ENCODE results near the gene SBF1.
"Not testable (repeated sequence)": the region's sequence is repeated elsewhere in the genome, so short reads cannot be mapped to it uniquely, and the experiment has no call there.

SBF1 gene, protein sequence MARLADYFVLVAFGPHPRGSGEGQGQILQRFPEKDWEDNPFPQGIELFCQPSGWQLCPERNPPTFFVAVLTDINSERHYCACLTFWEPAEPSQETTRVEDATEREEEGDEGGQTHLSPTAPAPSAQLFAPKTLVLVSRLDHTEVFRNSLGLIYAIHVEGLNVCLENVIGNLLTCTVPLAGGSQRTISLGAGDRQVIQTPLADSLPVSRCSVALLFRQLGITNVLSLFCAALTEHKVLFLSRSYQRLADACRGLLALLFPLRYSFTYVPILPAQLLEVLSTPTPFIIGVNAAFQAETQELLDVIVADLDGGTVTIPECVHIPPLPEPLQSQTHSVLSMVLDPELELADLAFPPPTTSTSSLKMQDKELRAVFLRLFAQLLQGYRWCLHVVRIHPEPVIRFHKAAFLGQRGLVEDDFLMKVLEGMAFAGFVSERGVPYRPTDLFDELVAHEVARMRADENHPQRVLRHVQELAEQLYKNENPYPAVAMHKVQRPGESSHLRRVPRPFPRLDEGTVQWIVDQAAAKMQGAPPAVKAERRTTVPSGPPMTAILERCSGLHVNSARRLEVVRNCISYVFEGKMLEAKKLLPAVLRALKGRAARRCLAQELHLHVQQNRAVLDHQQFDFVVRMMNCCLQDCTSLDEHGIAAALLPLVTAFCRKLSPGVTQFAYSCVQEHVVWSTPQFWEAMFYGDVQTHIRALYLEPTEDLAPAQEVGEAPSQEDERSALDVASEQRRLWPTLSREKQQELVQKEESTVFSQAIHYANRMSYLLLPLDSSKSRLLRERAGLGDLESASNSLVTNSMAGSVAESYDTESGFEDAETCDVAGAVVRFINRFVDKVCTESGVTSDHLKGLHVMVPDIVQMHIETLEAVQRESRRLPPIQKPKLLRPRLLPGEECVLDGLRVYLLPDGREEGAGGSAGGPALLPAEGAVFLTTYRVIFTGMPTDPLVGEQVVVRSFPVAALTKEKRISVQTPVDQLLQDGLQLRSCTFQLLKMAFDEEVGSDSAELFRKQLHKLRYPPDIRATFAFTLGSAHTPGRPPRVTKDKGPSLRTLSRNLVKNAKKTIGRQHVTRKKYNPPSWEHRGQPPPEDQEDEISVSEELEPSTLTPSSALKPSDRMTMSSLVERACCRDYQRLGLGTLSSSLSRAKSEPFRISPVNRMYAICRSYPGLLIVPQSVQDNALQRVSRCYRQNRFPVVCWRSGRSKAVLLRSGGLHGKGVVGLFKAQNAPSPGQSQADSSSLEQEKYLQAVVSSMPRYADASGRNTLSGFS (N-terminal part only)

GRCh38 chr22:50474710-50475651 is at the start of gene SBF1:
SBF1 (minus strand) TSS chr22:50475035; CDS start chr22:50474840, 195 bp downstream.
- DNase-seq (ENCODE audit: low read depth in 2 of 2) = peak; percentile 82 to 85

GRCh38 chr22:50523806-50524675 is 49.2 kb upstream of the SBF1 start:
- no peak for DNase-seq (ENCODE audit: low read depth in 2 of 2)

- no peak for DNase-seq (ENCODE audit: low read depth in 2 of 2)
Measured at GRCh38 chr22:50523458-50523805, 48.6 kb upstream of the SBF1 start.

DNA sequence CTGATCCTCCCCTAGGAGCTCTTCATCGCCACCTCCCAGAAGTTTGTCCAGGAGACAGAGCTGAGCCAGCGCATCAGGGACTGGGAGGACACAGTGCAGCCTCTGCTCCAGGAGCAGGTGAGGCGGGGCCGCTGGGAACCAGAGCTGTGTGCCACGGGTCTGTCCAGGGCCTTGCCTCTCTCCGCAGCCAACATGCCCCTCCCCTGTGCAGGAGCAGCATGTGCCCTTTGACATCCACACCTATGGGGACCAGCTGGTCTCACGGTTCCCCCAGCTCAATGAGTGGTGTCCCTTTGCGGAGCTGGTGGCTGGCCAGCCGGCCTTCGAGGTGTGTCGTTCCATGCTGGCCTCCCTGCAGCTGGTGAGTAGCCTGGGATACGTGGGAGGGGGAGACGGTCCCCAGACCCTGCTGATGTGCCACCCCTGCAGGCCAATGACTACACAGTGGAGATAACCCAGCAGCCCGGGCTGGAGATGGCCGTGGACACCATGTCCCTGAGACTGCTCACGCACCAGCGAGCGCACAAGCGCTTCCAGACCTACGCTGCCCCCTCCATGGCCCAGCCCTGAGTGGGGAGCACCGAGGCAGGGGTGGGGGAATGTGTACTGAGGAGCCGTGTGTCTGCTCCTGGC is 48.1 kb upstream of the SBF1 start:
- no peak for DNase-seq (ENCODE audit: low read depth in 2 of 2)

DNA sequence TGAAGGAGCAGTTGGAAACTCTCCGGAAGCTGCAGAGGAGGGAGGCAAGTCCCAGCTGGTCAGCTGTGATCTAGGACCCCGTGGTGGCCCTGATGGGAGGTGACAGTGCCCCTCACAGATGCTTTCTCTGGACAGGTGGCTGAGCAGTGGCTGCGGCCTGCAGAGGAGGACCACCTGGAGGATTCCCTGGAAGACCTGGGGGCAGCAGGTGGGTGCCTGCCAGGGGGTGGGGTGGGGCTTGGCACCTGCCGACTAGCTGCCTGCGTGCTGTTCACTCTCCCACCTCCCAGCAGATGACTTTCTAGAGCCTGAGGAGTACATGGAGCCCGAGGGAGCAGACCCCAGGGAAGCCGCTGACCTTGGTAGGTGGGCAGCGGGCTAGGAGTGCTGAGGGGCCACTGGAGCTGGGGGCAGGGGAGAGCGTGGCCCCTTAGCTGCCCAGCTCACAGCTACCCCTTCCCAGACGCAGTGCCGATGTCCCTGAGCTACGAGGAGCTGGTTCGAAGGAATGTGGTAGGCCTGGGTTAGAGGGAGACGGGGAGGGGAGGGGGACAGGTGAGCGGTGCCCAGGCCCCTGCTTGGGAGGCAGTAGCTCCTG is 47.5 kb upstream of the SBF1 start:
- DNase-seq (ENCODE audit: low read depth in 2 of 2) = no peak

DNA sequence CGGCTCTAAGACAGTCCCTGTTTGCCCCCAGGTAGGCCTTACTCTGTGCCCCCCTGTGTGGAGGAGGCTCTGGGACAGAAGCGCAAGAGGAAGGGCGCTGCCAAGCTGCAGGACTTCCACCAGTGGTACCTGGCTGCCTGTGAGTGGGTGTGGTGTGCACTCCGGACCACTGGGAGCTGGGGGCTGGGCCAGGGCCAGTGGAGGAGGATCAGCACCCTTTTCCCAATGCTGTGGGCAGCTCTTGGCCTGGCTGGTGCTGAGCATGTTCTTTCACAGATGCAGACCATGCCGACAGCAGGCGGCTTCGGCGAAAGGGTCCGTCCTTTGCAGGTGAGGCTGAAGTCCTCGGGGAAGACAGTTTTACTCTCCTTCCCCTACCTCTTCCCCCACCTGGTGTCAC is 46.9 kb upstream of the SBF1 start:
- DNase-seq (ENCODE audit: low read depth in 2 of 2) = no peak

DNA sequence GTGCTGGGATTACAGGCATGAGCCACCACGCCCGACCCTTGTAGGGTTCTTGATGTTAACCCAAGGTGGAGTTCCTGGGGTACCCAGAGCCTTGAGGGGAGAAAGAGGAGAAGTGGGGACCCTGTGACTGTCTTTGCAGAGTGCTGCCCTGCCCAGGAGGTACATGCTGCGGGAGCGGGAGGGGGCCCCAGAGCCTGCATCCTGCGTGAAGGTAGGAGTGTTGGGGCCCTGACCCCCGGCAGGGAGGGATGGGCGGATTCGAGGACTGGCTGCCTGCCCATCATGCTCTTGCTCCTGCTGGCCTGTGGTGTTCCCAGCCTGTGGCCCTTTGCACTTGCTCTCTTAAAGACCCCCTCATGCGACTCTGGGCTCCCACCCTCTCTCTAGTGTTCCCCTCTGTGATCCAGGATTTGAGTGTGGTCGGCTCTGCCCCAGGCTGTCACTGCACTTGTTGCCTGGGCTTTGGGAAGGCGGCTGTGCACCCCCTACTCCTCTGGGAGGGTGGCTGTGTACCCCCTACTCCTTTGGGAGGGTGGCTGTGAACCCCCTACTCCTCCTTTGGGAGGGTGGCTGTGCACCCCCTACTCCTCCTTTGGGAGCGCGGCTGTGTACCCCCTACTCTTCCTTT is 46.1 kb upstream of the SBF1 start:
- DNase-seq (ENCODE audit: low read depth in 2 of 2) = no peak

DNA sequence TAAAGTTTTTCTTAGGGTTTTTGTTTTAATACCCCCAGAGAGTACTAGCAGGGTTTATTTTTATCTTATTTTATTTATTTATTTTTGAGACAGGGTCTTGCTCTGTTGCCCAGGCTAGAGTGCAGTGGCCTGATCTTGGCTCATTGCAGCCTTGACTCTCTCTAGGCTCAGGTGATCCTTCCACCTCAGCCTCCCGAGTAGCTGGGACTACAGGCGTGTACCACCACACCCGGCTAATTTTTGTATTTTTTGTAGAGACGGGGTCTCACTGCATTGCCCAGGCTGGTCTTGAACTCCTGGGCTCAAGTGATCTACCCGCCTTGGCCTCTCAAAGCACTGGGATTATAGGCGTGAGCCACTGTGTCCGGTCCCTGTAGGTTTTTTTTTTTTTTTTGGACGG is 45.3 kb upstream of the SBF1 start:
- DNase-seq (ENCODE audit: low read depth in 2 of 2) = not testable (repeated sequence)

DNA sequence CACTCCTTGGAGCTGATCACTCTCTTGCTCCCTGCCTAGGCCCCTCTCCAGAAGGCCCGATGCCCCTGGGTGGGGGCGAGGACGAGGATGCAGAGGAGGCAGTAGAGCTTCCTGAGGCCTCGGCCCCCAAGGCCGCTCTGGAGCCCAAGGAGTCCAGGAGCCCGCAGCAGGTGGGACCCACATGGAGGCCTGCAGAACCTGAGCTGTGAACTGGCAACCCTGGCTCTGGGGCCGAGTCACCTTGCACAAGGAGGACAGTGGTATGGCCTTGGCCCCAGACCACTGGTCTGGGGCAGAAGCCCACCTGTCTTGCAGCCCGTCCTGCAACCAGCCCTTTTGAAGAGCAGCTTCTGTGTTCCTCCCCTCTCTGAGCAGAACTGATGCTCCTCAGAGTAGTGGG is 44.3 kb upstream of the SBF1 start:
- no peak for DNase-seq (ENCODE audit: low read depth in 2 of 2)

DNA sequence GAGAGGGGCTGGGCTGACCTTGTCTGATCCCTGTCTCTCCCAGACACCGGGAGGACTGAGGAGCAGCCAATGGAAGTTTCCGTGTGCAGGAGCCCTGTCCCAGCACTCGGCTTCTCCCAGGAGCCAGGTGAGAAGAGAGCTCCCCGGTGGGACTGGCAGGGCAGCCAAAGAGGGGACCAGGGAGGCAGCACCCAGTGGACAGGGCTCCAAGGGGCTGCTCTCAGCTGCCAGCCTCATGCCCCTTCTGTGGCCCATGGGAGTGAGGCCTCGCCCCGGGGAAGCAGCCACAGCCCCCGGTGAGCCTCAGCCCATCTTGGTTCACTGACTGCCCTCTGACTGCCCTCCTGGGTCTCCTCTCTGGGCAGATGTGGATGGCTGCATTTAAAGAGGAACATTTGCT is 43.8 kb upstream of the SBF1 start:
- DNase-seq (ENCODE audit: low read depth in 2 of 2) = no peak

DNA sequence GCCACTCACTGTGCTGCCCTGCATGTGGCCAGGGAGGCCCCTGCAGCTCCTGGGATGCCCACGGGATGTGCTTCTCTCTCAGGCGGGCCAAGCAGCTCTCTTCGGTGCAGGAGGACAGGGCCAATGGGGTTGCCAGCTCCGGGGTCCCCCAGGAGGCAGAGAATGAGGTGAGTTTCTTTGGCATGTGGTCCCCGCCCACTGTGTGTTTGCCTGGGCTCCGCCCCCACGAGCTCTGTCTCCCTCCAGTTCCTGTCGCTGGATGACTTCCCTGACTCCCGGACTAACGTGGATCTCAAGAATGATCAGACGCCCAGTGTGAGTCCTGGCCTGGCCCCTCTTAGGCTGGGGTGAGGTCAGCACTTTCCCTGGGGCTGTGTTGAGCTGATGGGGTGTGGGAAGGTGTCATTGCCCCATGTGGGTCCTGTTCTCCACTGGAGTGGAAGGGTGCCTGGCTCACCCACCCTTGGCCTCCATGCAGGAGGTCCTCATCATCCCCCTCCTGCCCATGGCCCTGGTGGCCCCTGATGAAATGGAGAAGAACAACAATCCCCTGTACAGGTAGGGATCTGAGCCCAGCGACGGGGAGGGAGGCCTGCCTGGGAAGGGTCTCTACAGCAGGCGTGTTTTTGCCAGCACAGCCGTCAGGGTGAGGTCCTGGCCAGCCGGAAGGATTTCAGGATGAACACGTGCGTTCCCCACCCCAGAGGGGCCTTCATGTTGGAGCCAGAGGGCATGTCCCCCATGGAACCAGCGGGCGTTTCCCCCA is 42.8 kb upstream of the SBF1 start:
- DNase-seq (ENCODE audit: low read depth in 2 of 2) = no peak

DNA sequence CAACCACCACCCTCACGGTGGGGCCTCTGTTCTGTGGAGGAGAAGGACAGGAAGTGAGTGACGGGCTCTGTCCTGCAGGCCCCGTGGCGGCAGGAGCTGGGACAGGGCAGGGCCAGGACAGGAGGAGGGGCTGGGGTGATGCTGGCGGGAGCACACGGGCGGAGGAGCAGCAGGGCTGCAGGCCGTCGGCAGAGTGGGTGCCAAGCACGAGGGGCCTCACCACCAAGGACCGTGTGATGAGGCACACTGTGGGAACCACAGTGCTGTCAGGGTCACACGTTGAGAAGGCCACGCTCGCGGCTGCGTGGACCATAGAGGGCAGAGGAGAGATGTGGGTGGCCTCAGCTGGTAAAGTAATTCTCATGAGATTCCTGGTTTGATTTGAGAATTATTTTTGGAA is 42.1 kb upstream of the SBF1 start:
- DNase-seq (ENCODE audit: low read depth in 2 of 2) = no peak

DNA sequence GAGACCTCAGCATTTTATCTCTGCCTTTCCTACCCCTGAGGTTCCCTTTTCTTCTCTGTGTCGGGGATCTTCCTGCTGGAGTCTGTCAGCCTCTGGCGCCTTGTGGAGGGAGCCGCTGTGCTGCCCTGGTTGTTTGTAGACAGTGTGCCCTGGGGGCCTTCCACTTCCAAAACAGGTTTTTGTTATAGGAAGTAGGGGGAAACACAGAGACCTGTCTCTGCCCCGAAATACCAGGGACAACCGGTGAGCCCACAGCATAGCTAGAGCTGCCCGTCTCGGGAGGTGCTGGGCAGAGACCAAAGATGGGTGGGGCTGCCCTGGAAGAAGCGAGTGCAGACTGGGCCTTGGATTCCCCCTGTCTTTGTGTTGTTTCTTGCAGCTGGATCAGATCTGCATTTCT is 41.2 kb upstream of the SBF1 start:
- DNase-seq (ENCODE audit: low read depth in 2 of 2) = no peak

DNA sequence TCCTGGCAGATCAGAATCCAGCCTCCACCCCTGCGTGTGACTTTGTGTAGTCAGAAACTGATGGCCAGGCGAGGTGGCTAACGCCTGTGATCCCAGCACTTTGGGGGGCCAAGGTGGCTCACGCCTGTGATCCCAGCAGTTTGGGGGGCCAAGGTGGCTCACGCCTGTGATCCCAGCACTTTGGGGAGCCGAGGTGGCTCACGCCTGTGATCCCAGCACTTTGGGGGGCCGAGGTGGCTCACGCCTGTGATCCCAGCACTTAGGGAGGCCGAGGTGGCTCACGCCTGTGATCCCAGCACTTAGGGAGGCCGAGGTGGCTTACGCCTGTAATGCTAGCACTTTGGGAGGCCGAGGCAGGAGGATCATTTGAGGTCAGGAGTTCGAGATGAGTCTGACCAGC is 38.3 kb upstream of the SBF1 start:
- no peak for DNase-seq (ENCODE audit: low read depth in 2 of 2)

DNA sequence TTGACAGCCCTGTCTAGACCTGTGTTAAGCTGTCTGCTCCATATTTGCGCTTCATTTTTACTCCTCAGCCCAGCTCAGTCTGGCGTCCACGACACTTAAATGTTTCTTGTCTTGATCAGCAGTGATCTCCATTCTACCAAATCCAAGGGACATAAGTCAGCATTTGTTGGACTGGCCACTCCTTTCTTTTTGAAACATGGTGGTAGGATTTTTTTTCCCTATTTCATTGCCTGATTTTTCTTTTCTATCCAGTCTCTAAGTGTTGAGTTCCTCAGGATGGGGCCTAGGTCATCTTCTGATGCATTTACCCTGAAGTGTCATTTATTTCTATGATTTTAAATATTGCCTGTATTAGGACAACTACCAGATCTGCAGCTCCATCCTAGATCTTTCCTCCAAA is 34.1 kb upstream of the SBF1 start:
- no peak for DNase-seq (ENCODE audit: low read depth in 2 of 2)

DNA sequence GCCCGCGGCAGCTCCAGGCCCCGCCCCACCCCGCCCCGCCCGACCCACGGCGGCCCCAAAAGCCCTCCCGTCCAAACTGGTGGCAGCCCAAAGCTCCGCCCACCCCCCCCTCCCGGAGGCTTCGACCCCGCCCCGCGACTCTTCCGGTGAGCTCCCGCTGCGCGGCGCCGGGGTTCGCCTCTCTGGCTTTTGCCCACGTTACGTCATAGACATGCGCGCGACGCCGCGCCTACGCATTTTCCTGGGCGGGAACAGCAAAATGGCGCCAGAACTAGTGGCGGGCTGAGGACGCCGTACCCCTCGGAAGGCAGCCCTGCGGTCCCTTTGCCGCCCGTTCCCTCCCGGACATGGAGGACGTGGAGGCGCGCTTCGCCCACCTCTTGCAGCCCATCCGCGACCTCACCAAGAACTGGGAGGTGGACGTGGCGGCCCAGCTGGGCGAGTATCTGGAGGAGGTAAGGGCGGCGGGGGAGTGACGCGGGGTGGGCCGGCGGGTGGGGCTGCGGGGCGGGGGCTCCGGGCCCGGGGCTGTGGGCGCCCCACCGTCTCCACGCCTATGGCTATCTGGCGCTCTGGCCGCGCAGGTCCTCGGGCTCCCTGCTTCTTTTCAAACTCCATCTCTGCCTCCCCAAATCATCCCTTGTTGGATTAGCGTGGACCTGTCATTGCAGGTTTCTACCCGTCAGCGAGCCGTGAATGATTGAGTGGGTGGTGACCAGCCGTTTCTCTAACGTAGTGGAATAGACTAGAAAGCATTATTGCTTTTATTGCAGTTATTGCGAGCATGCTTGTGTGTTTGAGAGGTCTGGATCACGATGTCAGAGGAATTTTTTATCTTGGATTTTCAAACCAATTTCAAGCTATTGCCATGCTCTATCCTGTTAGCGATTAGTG is 33.4 kb upstream of the SBF1 start, which contains the start of gene NCAPH2:
Gene NCAPH2 (plus strand): TSS at position 234 of the 894 bp plus-strand sequence. CDS start 114 bp downstream, at position 348.
- peak in 1 of 2 donors; percentile 97 for DNase-seq (ENCODE audit: low read depth in 2 of 2)

Data from activated CD4-positive, alpha-beta T cell treated with anti-CD3 and anti-CD28 coated beads for 24 hours (primary cell).